HL-60 (cell line): ENCODE data around the gene JPT2.

ENCODE experiments used
- POLR2AphosphoS5 ChIP-seq: IDR thresholded peaks from 2 replicates; pipeline ENCODE4 v1.6.1; 2012; ENCODE audit warnings: low read depth
- TF ChIP-seq, protein P1 (sequence below): IDR thresholded peaks from one replicate; pipeline ENCODE4 v1.5.1; 2011; ENCODE audit warnings: low read length, control low read depth, inconsistent platforms; ENCODE audit not compliant: insufficient read depth

DNA sequence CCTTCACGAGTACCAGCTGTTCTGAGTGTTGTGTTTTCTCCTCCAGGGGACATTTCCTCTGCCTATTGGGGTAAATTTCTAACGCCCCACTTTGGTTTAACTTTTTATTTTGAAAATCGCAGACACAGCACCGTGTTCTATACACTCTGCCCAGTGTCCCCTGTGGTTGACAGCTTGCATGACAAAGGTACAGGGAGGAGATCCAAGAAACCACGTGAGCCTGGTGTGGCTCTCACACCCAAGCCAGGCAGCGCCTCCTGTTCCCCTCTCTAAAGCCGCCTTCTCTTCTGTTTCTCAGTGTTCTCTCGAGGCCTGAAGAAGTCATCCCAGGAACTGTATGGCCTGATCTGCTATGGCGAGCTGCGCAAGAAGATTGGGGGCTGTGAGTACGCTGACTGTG lies 40.6 kb upstream of the JPT2 start:
- no peak for TF ChIP-seq POLR2AphosphoS5
- TF ChIP-seq, protein P1, sequence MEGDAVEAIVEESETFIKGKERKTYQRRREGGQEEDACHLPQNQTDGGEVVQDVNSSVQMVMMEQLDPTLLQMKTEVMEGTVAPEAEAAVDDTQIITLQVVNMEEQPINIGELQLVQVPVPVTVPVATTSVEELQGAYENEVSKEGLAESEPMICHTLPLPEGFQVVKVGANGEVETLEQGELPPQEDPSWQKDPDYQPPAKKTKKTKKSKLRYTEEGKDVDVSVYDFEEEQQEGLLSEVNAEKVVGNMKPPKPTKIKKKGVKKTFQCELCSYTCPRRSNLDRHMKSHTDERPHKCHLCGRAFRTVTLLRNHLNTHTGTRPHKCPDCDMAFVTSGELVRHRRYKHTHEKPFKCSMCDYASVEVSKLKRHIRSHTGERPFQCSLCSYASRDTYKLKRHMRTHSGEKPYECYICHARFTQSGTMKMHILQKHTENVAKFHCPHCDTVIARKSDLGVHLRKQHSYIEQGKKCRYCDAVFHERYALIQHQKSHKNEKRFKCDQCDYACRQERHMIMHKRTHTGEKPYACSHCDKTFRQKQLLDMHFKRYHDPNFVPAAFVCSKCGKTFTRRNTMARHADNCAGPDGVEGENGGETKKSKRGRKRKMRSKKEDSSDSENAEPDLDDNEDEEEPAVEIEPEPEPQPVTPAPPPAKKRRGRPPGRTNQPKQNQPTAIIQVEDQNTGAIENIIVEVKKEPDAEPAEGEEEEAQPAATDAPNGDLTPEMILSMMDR, result no peak
